Erythroblast (primary cell): ENCODE data around the gene AGO1.

ENCODE experiments used
- GATA1 ChIP-seq: IDR thresholded peaks from 2 replicates; pipeline ENCODE4 v1.6.1; 2011; ENCODE audit warnings: low read depth, mild to moderate bottlenecking, control low read depth, low read length, moderate library complexity
- POLR2A ChIP-seq: IDR thresholded peaks from 2 replicates; pipeline ENCODE4 v1.6.1; 2011; ENCODE audit warnings: mild to moderate bottlenecking, low read length

- TF ChIP-seq POLR2A (no peak), GATA1 (no peak)
Observed at GRCh38 chr1:35980090-35980489, 97.1 kb downstream of the AGO1 start.
